ENCODE measurements around the gene CHD9.

DNA sequence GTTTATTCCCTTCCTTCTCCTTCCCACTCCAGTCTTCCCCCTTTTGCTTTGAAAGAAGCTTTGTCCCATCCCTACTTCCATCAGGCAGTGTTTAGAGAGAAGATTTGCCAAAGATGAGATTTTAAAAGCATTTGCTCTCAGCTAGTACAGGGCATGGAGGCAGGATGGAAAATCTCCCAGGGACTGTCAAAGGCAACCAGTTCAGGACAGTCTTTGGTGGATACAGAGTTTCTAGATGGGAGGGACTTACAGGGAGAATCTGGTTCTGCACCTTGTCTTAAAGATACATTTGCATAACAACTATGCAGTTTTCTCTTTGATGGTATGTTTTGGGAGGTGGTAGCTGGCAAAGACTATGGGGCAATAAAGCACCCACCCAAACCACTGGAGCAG, 26.2 kb downstream of the CHD9 start:
- TF ChIP-seq, protein P1, sequence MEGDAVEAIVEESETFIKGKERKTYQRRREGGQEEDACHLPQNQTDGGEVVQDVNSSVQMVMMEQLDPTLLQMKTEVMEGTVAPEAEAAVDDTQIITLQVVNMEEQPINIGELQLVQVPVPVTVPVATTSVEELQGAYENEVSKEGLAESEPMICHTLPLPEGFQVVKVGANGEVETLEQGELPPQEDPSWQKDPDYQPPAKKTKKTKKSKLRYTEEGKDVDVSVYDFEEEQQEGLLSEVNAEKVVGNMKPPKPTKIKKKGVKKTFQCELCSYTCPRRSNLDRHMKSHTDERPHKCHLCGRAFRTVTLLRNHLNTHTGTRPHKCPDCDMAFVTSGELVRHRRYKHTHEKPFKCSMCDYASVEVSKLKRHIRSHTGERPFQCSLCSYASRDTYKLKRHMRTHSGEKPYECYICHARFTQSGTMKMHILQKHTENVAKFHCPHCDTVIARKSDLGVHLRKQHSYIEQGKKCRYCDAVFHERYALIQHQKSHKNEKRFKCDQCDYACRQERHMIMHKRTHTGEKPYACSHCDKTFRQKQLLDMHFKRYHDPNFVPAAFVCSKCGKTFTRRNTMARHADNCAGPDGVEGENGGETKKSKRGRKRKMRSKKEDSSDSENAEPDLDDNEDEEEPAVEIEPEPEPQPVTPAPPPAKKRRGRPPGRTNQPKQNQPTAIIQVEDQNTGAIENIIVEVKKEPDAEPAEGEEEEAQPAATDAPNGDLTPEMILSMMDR (IDR thresholded peaks at IDR 0.05; ENCODE audit: insufficient read depth, low read depth, low read length): no peak
- TF ChIP-seq EZH2 (IDR thresholded peaks at IDR 0.05; ENCODE audit: insufficient read depth, low read length): no peak

Data from astrocyte (in vitro differentiated cells and primary cell).